OCI-M2 (cell line): ENCODE results near the gene GPBP1.
A peak's percentile ranks its signal among the peaks of the same experiment; 100 is the strongest.

Experiments used
- DNase-seq: peaks from one replicate; lab custom pipeline; 2025; ENCODE audit not compliant: unreplicated experiment; lab: John Stamatoyannopoulos, UW

GPBP1 gene

GRCh38 chr5:57209316-57210040, 35.6 kb downstream of the GPBP1 start:
- DNase-seq = no peak

DNA sequence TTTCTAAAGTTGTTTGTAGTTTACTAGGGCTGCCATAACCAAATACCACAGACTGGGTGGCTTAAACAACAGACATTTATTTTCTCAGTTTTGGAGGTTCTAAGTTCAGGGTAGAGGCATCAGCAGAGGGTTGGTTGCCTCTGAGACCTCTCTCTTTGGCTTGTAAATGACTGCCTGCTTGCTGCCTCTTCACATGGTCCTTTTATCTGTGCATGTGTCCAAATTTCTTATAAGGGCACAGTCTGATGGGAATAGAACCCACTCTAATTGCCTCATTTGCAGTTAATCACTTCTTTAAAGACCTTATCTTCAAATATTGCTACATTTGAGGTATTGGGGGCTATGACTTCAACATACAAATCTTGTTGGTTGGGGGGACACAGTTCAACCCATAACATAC, 36.8 kb downstream of the GPBP1 start:
- DNase-seq = no peak

DNA sequence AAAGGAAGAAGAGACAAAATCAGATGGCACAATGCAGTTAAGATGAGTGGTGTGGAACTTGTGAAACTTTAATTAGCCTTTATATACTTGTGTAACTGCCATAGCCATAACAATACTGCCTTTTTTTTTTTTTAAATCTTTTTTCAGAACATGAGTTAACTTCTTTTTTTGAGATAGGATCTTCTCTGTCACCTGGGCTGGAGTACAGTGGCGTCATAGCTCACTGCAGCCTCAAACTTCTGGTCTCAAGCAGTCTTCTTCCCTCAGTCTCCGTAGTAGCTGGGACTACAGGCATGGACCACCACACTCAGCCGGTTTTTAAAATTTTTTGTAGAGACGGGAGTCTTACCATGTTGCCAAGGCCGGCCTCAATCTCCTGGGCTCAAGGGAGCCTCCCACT, 37.2 kb downstream of the GPBP1 start:
- no peak for DNase-seq

- no peak for DNase-seq
Measured at GRCh38 chr5:57215629-57216195, 41.9 kb downstream of the GPBP1 start.

DNA sequence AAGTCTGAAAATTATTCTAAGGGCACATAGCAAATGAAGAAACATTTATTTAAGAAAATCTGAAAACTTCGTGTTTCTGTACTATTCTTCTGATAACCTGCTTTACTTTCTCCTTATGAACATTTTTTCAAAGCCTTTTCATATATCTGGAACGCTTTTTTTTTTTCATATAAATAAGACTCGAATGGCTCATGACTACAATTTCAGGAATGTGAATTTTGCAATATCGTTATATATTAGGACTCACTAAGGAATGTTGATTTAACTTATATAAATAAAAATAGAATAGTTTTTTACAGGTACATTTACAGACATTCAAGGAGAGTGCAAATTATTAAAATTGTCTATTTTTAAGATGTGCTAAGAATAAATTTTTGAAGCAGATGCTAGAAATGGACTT, 42.9 kb downstream of the GPBP1 start:
- no peak for DNase-seq

DNA sequence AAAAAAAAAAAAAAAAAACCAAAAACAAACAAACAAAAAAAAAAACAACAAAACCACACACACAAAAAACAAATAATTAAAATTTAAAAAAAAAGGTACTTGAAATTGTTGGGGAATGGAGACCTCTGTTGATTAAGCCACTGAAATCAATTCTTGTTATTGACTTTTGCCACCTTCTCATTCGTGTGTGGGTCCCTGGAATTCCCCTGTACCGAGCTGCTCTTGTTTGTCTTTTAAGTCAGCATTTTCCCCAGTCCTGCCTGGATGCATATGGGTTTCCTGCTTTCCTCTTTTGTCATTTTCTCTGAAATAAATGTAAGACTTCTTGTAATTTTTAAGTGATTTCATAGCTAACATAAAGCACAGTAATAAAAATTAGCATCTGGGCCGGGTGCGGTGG, 45.5 kb downstream of the GPBP1 start:
- no peak for DNase-seq

DNA sequence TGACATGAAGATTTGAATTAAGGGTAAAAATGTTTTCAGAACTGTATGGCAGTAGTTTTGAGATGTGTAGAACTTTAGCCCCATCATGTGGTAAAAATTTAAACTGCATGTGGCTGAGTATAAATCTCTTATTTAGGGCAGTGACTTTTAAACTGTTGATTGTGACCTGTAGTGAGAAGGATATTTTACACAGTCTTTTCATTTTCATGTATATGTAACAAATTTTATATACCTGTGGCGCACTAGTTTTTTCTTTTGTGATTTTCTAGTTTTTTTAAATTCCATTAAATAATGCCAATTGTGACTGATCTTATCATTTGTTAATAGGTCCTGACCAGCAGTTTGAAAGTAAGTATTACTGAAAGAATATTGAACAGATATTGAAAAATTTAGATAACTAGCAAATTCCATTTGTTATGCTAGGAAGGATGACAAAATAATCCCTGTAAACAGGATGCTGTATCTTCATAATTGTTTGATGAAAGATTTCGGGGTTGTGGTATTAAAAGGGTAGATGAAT, 47.2 kb downstream of the GPBP1 start:
- DNase-seq = peak; percentile 9

DNA sequence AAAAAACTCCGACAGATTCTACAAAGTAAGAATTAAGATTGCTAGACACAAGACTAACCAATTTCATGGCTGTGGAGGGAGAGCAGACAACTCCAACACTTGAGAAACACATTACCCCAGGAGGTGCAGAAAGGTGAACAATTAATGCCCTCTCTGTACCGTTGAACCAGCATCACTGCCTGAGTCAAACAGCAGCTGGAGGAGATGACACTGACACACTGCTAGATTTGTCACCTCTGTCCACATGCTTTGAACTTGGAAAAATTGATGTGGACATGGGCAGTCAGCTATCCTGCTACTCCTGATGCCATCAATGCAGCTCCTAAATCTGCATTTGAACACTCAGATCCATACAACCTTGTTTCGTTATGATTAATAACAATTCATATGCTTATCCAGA, 51.7 kb downstream of the GPBP1 start:
- no peak for DNase-seq

DNA sequence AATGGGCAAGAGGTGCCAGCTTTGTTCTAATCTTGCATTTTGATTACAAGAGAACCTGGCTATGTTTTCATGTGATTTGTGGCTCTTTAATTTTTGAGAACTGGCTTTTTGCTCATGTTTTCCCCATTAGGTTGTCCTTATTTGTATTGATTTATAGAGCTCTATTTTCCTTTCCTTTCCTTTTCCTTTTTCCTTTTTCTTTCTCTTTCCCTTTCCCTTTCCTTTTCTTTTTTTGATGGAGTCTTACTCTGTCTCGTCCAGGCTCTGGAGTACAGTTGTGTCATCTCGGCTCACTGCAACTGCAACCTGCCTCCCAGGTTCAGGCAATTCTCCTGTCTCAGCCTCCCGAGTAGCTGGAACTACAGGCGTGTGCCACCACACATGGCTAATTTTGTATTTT, 55.5 kb downstream of the GPBP1 start:
- no peak for DNase-seq

DNA sequence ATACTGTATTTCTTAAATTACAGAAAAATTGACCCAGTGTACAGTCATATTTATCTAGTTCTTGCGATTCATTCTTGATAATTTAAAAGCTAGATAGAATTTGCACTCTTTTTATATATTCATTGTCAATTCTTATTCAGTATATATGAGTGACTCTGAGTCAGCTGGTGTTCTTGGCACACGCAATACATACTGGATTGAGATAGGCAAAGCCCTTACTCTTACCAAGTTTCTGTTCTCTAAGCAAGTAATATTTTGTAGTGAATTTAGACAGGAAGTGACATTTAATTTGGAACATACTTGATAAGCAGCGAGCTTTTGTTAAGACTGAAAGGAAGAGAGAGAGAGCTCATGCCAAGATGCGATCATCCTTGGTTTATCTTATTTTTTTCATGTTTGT, 57.7 kb downstream of the GPBP1 start:
- DNase-seq = no peak

GRCh38 chr5:57232293-57233033, 58.6 kb downstream of the GPBP1 start:
- no peak for DNase-seq

- no peak for DNase-seq
Measured at GRCh38 chr5:57243286-57244137, 69.7 kb downstream of the GPBP1 start.

DNA sequence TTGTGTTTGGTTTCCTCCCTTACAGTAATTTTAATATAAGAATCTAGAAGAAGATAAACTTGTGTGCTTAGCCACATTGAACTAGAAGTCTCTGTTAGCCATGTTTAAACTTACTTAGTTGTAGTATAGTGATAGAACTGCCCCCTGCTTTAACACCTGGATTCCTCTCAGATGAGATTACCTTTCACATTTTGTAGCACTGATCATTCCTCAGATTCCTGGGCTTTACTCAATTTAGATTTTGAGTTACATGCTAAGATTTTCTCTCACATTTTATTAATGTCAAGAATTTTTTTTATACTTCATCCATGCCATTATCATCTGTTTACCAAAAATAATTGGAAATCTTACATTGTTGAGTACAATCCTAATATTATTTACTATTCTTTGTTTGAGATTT, 70.5 kb downstream of the GPBP1 start:
- DNase-seq = no peak

- no peak for DNase-seq
Measured at GRCh38 chr5:57246426-57246825, 72.6 kb downstream of the GPBP1 start.

DNA sequence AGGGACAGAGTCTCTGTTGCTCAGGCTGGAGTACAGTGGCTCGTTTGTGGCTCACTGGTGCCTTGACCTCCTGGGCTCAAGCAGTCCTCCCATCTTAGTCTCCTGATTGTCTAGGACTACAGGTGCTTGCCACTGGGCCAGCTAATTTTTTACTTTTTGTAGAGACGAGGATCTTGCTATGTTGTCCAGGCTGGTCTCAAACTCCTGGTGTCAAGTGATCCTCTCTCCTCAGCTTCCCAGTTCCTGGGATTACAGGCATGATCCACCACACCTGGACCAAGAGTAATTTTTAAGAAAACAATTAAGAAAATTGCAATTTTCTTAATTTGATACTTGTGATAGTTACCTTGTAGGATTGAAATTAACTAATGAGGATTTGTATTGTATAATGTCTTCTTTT, 73.9 kb downstream of the GPBP1 start:
- DNase-seq = no peak

DNA sequence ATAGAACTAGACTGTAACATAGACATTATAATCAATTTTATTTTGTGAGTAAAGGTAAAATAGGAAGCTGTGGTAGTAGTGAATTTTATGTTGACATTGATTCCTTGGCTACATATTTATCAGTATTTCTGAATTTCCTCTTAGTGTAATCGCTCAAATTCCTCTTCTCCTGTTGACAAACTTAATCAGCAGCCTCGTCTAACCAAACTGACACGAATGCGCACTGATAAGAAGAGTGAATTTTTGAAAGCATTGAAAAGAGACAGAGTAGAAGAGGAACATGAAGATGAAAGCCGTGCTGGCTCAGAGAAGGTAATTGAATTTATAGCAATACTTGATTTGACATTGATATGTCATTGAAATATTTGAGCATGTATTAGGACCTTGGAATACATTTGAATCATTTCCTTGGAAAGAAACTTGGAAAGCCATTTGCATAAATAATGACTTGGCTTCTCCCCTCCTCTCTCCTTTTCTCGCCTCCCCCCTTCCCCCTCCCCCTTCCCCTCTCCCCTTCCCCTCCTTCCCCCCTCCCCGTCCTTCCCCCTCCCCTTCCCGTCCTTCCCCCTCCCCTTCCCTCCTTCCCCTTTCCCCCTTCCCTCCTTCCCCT, 75.5 kb downstream of the GPBP1 start:
- no peak for DNase-seq

GRCh38 chr5:57258052-57258451, 84.2 kb downstream of the GPBP1 start:
- DNase-seq = no peak

DNA sequence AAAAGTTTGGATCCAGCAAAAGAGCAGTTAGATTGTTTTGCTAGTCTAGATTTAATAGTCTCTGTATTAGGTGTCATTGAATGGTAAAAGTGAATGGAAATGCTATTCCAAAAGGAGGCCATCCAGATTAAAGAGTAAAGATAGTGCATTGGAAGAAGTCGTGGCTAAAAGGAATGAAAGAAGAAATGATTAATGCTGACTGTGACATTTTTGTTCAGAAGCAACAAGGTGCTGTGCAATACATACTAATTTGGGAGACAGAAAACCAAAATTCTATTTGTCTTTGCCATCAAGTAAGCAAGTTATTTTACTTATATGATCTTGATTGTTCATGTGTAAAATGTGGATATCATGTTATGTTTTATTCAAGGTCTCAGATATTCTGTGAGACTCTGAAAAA, 85.1 kb downstream of the GPBP1 start:
- DNase-seq = no peak

DNA sequence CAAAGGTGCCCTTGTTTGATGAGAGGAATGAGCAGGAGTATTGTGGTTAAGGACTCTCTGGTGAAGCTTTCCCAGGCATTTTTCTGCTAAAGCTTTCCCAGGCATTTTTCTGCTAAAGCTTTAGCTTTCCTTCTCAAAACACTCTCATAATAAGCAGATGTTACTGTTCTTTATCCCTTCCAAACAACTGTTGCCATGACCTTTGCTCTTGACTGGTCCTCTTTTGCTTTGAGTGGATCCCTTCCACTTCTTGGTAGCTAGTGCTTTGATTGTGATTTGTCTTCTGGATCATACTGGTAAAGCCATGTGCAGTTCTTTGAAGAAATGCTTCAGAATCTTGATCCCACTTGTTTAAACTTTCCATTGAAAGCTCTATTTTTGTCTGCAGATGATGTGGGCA, 85.8 kb downstream of the GPBP1 start:
- DNase-seq = no peak

- no peak for DNase-seq
Measured at GRCh38 chr5:57262541-57262940, 88.7 kb downstream of the GPBP1 start.

DNA sequence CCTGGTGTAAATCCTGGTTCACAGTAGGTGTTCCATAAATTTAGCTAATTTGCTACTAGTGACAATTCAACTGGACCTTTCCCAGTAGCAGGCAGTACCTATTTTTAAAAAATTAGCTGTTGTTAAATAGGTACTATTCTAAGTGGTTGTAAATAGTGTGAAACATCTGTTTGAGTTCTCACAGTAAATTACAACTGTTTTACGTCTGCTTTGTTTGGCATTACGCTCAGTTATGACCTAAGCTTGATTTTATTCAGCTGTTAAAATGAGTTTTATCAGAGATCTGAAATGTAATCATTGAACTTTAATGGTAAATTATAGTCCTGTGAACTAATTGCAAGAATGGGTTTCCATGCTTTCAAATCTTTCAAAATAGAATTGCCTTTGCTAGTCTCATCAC, 93.9 kb downstream of the GPBP1 start:
- DNase-seq = no peak
